NCI-H2196 treated with DMSO at 0.1 percent for 48 hours (cell line): Measurements from ENCODE around the gene GRK2.
"Not testable (repeated sequence)": the region's sequence is repeated elsewhere in the genome, so short reads cannot be mapped to it uniquely, and the experiment has no call there.

ENCODE experiments used
- DNase-seq: peaks from one replicate; lab custom pipeline; 2025; ENCODE audit not compliant: unreplicated experiment; lab: John Stamatoyannopoulos, UW

The GRK2 gene

GRCh38 chr11:67253872-67254624 is 12.2 kb upstream of the GRK2 start:
- no peak for DNase-seq

DNA sequence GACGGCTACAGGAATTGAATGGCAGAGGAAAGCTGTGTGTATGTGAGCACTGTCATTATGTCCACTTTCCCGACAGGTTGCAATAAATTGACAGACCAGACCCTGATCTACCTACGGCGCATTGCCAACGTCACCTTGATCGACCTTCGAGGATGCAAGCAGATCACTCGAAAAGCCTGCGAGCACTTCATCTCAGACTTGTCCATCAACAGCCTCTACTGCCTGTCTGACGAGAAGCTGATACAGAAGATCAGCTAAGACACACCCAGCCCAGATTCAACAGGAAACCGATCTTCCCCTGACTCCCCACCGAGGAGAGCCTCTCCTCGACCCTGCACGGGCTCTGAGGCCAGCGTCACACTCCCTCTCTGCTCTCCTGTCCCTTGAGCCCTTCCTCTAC is 11.5 kb upstream of the GRK2 start:
- DNase-seq: no peak

GRCh38 chr11:67255353-67255752 is 10.9 kb upstream of the GRK2 start:
- DNase-seq: no peak

GRCh38 chr11:67255864-67256263 is 10.4 kb upstream of the GRK2 start:
- DNase-seq: no peak

DNA sequence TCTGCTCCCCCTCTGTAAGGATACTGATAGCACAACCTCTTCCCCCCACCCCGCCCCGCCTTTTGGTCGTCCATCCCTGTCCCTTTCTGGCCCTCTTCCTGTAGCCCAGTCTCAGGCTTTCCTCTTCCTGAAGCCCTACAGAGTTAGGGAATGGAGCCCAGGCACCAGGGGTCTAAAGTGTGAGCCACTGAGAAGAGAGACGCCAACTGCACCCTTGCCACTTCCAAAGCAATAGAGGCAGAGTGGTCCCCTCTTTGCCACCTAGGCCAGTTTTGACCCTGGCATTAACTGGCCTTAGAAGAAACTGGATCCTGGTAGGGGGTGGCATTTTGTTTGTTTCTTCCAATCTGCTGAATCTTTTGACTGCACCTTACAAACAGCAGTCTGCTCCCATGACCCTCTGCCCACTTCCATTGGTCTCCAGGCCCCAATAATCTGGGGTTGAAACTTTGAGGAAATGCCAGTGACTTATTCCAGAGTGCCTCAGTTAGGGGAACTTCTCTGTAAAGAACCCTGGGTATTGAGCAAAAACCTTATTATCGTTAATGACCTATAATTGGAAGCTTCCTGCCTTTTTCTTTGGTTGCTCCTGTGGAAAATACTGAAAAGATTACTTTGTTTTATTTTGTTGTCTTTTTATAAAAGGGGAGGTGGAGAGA is 9.7 kb upstream of the GRK2 start:
- no peak for DNase-seq

GRCh38 chr11:67260406-67260805 is 5.9 kb upstream of the GRK2 start:
- no peak for DNase-seq

GRCh38 chr11:67260885-67261639 is 5.2 kb upstream of the GRK2 start:
- not testable (repeated sequence) for DNase-seq

DNA sequence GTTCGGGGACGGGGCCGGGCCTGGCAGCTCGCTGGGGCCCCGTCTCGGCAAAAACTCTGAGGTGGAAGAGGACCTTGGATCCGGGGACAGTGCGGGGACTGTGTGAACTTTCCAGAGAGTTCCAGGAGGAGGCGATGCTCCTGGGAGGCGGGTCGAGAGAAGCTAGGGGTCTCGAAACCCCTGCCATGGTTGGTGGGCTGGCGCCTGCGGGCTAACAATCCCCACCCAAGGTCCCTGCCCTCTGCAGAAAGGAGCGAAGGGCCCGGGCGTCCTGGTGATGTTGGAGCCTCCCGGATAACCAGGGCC is 4.7 kb upstream of the GRK2 start:
- no peak for DNase-seq

GRCh38 chr11:67261946-67262681 is 4.2 kb upstream of the GRK2 start:
- DNase-seq: no peak

- DNase-seq: peak; percentile 53
Measured at GRCh38 chr11:67262731-67263675, 3.3 kb upstream of the GRK2 start.

DNA sequence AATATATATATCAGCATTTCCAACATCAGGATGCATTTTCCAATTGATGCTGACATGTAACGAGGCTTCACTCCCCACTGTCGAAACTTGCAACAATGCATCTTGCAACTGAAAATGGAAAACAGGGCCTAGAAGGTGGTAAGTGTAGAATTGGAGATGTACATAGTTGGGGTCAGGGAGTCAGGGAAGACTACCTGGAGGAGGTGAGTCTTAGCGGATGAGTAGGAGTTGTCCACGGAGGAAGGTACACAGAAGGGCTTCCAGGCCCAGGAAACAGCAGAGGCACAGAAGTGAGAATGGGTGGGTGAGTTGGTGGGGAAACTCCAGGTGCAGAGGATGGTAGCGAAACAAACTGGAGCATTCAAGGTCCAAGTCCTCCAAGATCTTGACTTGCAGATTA is 2.0 kb upstream of the GRK2 start:
- DNase-seq: no peak

DNA sequence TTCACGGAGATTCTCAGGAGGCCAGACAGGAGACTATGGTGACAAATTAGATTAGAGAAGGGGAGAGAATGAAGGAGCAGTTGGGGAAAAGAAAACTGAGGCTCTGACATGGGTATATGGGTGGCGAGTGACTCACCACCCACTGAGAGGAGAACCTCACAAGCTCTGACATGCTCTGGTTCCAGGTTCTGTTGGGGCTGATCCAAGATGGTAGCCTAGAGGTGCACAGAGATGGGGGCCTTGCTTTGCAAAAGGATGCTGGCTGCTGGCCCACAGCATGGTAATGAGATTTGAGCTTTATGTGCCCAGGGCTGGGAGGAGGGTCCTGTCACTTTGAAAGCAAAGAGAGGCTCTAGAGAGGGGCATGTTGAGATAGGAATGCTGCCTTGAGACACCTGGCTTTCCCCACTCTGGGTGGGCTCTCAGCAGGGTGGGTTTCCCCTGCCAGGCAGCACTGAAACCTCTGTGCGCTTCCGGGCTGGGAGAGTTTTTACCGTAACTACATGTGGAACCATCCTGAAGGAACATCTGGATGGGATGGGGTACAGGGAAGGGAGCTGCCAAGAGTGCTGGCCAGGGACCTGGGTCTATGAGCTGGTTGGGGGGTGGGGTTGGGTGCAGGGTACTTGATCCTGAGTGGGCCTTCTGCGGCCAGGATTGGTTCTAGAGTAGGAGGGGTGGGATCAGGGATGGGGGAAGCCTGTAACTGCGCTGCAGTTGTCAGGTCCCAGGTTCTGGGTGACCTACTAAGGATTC is 1.2 kb upstream of the GRK2 start:
- no peak for DNase-seq

GRCh38 chr11:67265633-67266448 is 432 bp upstream of the GRK2 start:
- DNase-seq: peak; percentile 40

DNA sequence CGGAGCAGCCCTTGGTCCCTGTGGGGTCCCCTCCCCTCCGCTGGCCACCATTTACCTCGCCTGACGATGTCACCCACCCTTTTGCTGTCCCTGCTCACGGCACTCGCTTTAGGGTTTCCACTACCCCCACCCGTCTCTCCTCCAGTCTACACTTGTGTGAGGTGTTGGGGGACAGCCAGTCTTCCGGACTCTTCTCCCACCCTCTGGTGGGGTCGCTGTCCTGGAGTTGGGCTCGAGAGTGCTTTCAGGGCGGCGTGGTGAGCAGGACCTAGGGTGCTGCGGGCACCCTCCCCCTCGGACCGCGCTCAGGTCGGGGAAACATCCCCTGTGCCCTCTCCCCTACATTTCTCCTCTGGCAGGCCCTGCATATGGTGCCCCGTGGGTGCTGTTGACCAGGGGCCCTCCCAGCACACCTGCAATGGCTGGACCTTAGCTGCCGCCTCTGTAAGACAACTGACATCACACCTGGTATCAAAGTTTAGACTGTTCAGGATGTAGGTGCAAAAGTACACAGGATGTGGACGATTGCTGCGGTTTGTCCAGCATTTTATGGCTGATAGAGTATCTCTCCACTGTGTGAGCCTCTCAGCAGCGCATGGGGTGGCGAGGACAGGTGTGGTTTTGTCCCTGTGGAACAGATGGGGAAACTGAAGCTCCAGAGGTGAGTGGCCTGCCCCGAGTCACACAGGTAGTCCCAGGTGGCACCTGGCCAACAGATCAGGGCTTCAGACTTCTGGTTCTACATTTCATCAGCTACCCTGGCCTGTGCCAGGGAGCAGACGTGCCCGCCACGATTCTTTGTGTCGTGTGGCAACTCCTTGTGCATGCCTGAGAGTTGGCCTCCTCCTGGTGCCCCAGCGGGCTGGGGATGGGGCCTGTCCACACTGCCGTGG is 1.2 kb downstream of the GRK2 start:
- peak; percentile 45 for DNase-seq

GRCh38 chr11:67268081-67268961 is 2.0 kb downstream of the GRK2 start:
- no peak for DNase-seq

DNA sequence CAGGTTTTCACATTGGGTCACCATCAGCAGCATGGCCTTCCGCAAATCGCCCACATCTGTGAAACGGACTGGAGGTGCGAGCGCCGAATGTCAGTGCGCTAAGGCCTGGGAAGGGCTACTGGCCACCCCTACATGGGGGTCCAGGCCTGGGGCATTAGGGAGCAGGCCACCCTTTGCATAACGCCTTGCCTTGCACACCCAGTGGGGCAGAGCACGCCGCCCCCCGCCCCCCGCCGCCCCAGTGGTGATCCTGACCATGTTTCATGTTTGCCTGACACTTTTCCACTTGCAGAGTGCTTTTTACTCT is 2.6 kb downstream of the GRK2 start:
- no peak for DNase-seq
